Suprapubic skin (tissue), 4 donors: Measurements from ENCODE around the gene DCST1.

Experiments used
- EP300 ChIP-seq: sonication (generic); formaldehyde crosslinking; IDR thresholded peaks from one replicate; pipeline ENCODE4 v1.6.1; 2017; ENCODE audit warnings: antibody characterized with exemption
- POLR2A ChIP-seq, 2 donors: fragments of 450-650 bp; IDR thresholded peaks; one replicate each; pipeline ENCODE4 v1.6.1; 2017; ENCODE audit warnings: antibody characterized with exemption in 2 of 2, mild to moderate bottlenecking in 2 of 2, moderate library complexity in 2 of 2
- POLR2AphosphoS5 ChIP-seq, 3 donors: sonication (generic); formaldehyde crosslinking; IDR thresholded peaks; one replicate each; pipeline ENCODE4 v1.6.1; 2017; ENCODE audit warnings: antibody characterized with exemption in 3 of 3
- TF ChIP-seq, protein P1 (sequence below), 2 donors: fragments of 200-600 bp in 1 of 2; fragments of 450-650 bp in 1 of 2; sonication (generic) in 1 of 2; IDR thresholded peaks; one replicate each; pipeline ENCODE4 v1.5.1; 2016 to 2019; ENCODE audit warnings: antibody characterized with exemption in 2 of 2, mild to moderate bottlenecking in 1 of 2, moderate library complexity in 1 of 2

DNA sequence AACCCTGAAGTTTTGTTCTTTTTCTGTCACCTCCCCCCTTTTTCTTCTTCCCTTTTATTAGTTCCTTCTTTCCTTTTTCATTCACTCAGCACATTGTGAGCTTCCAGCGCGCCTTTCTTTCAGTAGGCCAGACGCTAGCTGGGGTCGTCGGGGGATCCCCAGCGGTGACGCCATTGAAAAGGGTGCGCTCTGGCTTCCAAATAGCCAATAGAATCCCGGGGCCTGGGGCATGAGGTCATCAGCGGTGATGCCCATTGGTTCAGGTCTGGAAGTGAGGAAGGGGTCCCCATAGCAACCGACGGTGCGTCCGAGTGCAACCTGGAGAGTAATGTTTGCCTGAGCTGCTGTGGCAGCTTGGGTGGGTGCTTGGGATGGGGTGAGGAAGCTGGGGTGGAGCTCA is 38.1 kb downstream of the DCST1 start:
- TF ChIP-seq, protein P1, sequence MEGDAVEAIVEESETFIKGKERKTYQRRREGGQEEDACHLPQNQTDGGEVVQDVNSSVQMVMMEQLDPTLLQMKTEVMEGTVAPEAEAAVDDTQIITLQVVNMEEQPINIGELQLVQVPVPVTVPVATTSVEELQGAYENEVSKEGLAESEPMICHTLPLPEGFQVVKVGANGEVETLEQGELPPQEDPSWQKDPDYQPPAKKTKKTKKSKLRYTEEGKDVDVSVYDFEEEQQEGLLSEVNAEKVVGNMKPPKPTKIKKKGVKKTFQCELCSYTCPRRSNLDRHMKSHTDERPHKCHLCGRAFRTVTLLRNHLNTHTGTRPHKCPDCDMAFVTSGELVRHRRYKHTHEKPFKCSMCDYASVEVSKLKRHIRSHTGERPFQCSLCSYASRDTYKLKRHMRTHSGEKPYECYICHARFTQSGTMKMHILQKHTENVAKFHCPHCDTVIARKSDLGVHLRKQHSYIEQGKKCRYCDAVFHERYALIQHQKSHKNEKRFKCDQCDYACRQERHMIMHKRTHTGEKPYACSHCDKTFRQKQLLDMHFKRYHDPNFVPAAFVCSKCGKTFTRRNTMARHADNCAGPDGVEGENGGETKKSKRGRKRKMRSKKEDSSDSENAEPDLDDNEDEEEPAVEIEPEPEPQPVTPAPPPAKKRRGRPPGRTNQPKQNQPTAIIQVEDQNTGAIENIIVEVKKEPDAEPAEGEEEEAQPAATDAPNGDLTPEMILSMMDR (IDR thresholded peaks at IDR 0.05) = no peak
- TF ChIP-seq EP300 (no peak), POLR2AphosphoS5 (IDR thresholded peaks at IDR 0.05) (no peak), POLR2A (IDR thresholded peaks at IDR 0.05) (no peak)
